Fibroblast of villous mesenchyme (primary cell): ENCODE data around the gene IMP4. TPM values are rescaled to one million over a fixed set of nuclear protein-coding genes. Genes with fewer than 3 reads are reported as not detected.

ENCODE experiments used
- DNase-seq: peaks from one replicate; pipeline ENCODE4 v3.0.0-alpha.2; 2010; ENCODE audit warnings: low read depth
- H3K4me3 ChIP-seq: 2 replicates; pipeline ENCODE4 v1.5.1; 2011; ENCODE audit warnings: low read depth, mild to moderate bottlenecking, low read length
- CTCF ChIP-seq: IDR thresholded peaks from 2 replicates; pipeline ENCODE4 v1.5.1; 2012; ENCODE audit warnings: low read depth, mild to moderate bottlenecking, low read length; ENCODE audit not compliant: insufficient read depth
- total RNA-seq: library from RNA; depleted of rRNA; stranded (reverse); fragments of >200 nt; gene quantifications from 2 replicates; pipeline ENCODE4 v1.2.3, GENCODE V29; 2012

The IMP4 gene
- total RNA-seq, 1 donor, result 60.5 TPM

GRCh38 chr2:130365075-130365474 is 22.4 kb downstream of the IMP4 start:
- DNase-seq, result no peak
- no peak overlapping the region for H3K4me3 ChIP-seq
- TF ChIP-seq CTCF, result no peak

GRCh38 chr2:130365963-130366362 is 23.3 kb downstream of the IMP4 start:
- no peak for TF ChIP-seq CTCF
- H3K4me3 ChIP-seq, result no peak overlapping the region
- DNase-seq, result no peak

DNA sequence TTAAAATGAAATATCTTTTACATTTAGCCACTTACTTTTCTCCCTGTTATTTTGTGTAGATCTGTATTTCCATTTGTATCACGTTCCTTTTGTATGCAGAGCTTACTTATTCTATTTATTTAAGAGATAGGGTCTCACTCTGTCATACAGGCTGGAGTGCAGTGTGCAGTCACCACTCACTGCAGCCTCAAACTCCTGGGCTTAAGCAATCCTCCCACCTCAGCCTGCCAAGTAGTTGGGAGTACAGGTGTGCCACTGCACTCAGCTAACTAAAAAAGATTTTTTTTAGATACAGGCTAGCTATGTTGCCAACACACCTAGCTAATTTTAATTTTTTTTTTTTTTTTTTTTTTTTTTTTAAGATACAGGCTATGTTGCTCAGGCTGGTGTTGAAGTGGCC is 24.0 kb downstream of the IMP4 start:
- no peak overlapping the region for H3K4me3 ChIP-seq
- DNase-seq, result no peak
- TF ChIP-seq CTCF, result no peak

- H3K4me3 ChIP-seq, result no peak overlapping the region
- TF ChIP-seq CTCF, result no peak
- DNase-seq, result no peak
These were observed 26.1 kb downstream of the IMP4 start for GRCh38 chr2:130368786-130369185.

GRCh38 chr2:130369311-130369964 is 26.7 kb downstream of the IMP4 start:
- TF ChIP-seq CTCF, result no peak
- DNase-seq, result no peak
- no peak overlapping the region for H3K4me3 ChIP-seq

GRCh38 chr2:130369965-130370341 is 27.3 kb downstream of the IMP4 start:
- no peak overlapping the region for H3K4me3 ChIP-seq
- TF ChIP-seq CTCF, result no peak
- no peak for DNase-seq

GRCh38 chr2:130370490-130370889 is 27.8 kb downstream of the IMP4 start:
- DNase-seq, result no peak
- TF ChIP-seq CTCF, result no peak
- H3K4me3 ChIP-seq, result no peak overlapping the region
